Measurements from ENCODE around the gene ADGRD1. TPM values are rescaled to one million over a fixed set of nuclear protein-coding genes. Genes with fewer than 3 reads are reported as not detected.

ADGRD1 gene
- total RNA-seq, 1 donor, result 0.54 TPM

DNA sequence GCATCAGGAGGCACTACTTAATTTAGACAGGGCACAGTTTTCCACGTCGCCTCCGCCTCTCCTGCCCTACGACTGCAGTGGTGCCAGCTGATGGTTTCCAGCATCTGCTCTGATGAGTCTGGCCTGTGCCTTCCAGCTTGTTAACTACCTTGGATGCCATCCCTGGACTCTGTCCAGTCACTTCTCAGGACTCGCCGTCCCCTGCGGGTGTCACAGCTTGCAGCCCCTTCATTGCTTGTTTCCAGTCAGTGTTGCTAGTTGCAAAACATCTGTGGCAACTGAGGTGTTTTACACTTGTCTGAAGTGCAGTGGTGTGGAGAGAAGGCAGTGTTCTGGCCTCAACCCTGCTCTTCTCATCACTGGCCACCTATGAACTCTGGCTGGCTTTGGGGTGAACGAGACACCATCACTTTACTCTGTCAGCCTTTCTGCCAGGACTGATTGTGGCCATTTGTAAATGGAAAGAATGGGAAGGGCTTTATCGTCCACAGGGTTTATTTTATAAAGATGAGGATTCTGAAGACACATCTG, 8.3 kb downstream of the ADGRD1 start:
- no peak for DNase-seq (ENCODE audit: low read depth in 2 of 3, low spot score in 2 of 3)

DNA sequence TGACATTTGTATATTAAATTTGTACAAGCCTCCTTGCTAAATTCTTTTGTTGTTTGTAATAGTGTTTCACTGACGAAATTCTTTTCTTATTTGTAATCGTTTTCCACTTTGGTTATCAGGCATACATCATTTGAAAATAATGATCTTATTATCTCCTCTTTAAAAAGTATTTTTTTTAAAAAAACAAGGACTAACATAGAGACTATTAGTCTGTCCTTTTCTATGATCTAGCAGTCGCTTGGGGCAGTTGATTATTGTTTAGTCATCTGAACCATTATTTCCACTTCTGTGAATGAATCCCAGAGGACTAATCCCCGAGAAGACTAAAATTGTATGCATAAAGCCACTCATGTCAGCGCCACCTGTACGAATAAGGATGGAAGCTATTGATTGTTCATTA, 11.5 kb downstream of the ADGRD1 start:
- no peak for DNase-seq (ENCODE audit: low read depth in 2 of 3, low spot score in 2 of 3)

DNA sequence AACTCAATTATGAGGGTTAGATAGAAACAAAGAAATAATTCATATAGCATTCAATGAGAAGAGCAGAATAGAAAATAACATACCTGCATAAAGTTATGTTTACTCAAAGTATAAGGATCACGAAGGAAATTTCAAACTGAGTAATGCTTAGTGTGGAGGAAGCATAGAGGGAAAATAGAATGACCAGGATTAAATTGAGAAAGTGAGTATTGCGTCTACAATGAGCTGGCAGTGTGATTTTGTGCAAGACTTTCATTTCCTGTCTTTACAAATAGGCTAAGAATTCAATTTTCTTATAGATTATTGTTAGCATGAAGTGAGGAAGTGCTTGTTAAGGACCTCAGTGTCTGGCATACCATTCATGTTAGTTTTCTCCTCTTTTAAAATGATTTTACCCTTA, 12.0 kb downstream of the ADGRD1 start:
- DNase-seq (ENCODE audit: low read depth in 2 of 3, low spot score in 2 of 3), result no peak

DNA sequence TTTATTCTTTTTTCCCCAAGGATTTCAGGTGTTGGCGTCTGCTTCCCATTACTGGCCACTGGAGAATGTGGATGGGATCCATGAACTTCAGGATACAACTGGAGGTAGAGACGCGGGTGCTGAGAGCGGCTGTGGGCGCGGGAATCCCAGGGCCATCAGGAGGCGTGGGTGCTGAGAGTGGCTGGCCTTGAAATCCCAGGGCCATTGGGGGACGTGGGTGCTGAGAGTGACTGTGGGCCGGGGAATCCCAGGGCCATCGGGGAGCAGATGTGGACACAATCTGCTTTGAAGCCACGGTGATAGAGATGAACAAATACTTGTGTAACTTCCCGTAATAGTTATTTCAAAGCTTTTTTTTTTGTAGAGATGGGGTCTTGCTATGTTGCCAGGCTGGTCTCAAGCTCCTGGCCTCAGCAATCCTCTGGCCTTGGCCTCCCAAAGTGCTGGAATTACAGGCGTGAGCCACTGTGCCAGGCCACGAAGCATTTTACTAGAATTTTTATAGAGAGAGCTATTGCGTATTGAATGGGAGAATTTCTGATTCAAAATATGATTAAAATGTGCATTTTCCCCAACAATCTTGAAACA, 12.8 kb downstream of the ADGRD1 start:
- DNase-seq (ENCODE audit: low read depth in 2 of 3, low spot score in 2 of 3), result no peak

DNA sequence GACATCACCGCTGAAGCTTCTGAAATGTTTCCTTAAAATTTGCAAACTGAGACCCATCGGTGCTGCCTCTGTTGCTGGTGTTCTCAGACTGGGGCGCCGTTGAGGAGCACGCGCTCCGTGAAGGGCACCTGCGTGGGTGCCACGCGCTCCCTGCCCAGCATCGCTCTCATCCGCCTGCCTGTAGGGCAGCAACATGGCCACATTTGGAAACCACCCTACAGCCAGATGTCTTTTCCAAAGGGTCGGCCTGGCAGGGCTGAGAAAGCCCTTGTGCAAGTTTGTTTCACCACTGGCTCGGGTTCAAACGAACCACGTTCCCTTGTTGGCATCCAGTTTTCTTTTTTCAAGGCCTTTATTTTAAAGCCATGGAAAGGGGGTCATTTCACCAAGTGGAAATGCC, 13.9 kb downstream of the ADGRD1 start:
- no peak for DNase-seq (ENCODE audit: low read depth in 2 of 3, low spot score in 2 of 3)

DNA sequence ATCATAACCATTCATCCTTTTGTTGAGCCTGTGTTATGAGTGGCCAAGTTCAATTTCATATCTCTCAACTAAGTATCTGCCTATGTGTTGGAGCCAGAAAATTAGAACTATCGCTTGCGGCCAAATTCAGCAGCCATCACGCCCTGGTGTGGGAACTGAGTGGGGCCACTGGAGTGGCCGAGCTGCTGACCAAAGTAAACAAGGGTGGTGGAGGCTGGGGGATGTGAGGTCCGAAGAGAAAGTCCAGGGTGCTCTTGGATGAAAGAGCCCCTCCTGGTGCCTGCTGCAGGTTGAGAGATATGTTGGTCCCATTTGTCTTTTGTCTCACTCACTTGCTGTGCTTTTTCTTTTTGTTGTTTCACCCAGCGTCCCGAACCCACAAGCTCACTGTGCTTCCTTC, 14.9 kb downstream of the ADGRD1 start:
- DNase-seq (ENCODE audit: low read depth in 2 of 3, low spot score in 2 of 3), result no peak

DNA sequence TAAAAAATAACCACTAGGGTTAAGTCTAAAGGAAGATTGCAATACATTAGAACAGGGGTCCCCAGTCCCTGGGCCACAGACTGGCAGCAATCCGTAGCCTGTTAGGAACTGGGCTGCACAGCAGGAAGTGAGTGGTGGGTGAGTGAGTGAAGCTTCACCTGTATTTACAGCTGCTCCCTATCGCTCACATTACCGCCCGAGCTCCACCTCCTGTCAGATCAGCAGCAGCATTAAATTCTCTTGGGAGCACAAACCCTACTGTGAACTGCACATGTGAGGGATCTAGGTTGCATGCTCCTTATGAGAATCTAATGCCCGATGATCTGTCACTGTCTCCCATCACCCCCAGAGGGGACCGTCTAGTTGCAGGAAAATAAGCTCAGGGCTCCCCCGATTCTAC, 15.5 kb downstream of the ADGRD1 start:
- no peak for DNase-seq (ENCODE audit: low read depth in 2 of 3, low spot score in 2 of 3)

DNA sequence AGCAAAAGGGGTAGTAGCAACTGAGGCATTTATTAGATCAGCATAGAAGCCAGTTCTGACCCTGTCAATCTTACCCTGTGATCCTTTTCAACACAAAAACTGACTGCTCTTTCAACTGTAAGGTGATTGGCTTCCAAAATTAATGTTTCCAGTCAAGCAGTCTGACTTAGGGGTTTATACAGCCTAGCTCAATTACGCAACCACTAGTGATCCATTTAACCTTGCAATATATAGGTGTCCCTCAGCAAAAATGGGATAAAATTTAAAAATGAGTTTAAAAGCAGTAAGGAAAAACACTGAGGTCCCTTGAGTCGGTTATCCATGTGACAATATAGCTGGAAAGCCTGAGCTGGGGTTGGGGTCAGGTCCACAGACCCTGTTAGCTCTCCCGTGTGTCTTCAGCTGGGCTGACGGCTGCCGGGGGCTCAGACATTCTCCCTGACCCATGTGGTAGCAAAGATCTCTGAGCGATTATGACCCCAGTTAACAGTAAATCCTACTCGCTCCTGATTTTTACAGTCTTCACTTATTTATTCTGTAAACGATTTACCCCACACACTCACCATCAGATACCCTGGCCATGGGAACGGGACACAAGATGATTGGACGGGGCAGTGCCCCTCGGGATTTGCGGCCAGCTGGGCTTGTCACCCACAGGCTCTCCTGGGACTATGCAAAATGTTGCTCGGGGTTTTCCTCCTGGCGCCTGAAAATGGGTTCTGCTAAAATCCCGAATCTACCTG, 16.6 kb downstream of the ADGRD1 start:
- DNase-seq (ENCODE audit: low read depth in 2 of 3, low spot score in 2 of 3), result no peak

DNA sequence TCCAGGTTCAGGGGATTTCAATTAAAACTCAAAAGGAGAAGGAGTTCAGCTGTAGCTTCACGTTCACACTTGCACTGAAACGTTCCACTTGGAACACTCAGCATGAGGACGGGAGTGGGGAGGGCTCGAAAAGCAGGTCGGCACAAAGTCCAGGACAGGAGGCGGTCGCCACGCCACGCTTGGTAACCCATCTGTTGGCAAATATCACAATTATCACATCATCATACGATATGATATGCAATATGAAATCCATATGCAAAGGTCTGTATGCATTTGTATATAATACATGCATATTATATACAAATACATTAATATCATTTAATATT, 17.2 kb downstream of the ADGRD1 start:
- DNase-seq (ENCODE audit: low read depth in 2 of 3, low spot score in 2 of 3), result no peak

DNA sequence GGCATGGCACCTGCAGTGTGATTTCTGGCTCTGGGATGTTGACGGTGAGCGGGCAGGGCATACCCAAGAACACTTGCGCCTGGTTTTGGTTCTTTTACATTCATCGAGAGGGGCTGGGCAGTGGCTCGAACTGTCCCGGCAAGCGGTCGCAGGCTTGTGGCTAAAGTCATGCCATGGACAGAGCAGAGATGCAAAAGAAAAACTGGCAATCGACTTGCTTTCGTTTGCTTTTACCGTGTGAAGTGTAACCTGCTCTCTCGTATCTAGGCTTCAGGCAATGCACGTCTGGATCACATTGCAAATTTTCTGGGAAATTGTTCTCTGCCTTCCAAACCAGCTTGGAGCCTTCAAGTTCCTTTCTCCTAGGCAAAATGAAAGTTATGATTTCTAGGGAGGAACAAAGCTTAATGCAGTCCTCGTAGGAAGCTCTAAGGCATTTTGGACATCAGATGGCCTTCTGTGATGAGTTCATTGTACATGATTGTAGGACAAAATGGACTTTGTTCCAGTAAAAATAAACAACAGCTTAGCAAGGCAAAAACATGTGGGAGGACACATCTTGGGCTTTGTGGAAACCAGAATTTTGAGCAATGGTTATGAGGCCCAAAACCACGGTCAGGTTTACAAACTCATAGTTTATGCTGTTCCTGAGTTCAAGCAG, 18.3 kb downstream of the ADGRD1 start:
- DNase-seq (ENCODE audit: low read depth in 2 of 3, low spot score in 2 of 3), result no peak

DNA sequence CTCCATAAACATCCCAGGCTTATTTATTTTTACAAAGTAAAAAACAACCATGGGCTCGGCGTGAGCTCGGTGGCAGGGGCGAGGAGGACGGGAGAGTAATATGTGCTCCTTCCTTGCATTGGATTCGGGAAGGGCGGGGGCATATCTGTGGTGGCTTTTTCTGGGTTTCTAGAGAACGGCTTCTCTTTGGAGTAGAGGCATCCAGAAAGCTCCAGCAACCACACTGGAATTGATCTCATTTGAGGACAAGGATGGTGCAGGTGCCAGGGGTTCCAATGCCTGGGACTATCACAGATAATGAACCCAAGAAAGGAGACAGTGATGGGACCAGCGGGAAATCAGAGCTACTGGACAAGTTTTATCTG, 18.9 kb downstream of the ADGRD1 start:
- DNase-seq (ENCODE audit: low read depth in 2 of 3, low spot score in 2 of 3), result no peak

DNA sequence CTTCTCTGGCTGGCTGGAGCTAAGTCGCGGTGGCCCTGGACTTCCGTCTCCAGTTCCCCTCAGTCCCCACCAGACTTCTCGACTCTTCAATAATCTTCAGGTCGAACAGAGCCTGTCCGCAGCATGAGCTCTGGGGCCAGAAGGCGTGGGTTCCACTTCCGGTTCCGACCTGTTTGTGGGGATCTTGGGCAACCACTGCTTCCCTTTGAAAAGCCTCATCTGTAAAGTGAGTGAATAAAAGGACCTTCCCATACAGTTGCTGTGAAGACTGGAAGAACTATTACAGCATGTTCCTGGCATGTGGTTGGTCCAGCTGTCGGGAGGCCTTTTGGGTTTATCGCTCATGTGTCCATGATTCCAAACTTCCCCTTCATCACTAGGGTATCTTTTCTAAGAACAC, 19.4 kb downstream of the ADGRD1 start:
- DNase-seq (ENCODE audit: low read depth in 2 of 3, low spot score in 2 of 3), result no peak

DNA sequence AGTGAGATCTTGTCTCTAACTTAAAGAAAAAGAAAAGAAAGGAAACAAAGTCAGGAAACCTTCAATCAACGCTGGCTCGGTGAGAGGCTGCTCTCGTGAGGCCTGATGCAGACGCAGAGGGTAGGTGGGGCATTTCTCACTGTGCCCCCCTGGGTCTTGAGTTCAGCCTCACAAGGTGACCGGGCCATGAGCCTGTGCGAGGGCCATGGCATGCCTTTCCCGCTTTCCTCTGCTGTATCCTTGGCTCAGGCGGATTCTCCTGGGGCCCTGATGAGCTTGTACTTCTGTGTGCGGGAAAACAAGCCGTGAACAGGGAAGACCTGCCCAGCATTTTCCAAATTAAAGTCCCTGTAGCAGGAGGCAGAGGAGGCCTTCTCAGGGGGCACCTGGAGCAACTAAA, 20.2 kb downstream of the ADGRD1 start:
- no peak for DNase-seq (ENCODE audit: low read depth in 2 of 3, low spot score in 2 of 3)

DNA sequence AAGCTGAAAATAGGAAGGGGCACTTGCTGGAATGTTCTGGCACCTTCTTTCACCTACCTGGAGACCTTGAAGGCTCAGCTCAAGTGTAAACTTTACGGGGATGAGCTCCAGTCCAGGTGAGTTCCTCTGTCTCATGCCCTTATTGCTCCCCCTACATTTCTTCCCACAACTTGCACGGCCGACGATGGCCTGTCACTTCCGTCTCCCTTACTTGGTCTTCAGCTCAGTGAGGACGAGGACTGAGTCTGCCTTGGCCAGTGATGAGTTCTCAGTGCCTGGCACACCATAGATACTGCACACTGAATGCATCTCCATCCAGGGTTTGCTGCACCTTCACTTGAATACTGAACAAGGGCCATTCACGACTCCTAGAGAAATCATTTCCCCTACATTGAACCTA, 21.4 kb downstream of the ADGRD1 start:
- no peak for DNase-seq (ENCODE audit: low read depth in 2 of 3, low spot score in 2 of 3)

DNA sequence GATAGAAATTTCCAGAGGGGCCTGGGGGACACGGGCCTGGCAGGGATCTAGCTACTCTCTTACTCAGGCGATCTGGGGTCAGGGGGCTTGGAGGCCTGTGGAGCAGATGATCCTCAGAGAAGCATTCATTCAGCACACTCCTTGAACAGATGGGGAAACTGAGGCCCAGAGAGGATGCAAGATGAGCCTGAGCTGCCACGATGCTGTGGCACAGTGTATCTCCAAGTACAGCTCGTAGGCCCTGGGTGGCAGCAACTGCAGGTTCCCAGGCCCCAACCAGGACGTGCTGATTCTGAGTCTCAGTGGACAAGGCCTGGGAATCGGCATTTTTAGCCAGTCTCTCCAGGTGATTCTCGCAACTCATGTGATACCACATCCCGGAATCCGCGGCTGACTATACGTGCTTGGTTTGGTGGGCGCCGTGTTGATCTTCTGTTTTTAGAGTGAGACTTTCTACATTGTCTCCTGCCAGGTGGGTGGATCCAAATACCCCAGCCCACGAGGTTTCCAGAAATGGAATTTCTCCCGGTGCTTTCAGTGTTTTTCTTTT, 22.5 kb downstream of the ADGRD1 start:
- DNase-seq (ENCODE audit: low read depth in 2 of 3, low spot score in 2 of 3), result no peak

DNA sequence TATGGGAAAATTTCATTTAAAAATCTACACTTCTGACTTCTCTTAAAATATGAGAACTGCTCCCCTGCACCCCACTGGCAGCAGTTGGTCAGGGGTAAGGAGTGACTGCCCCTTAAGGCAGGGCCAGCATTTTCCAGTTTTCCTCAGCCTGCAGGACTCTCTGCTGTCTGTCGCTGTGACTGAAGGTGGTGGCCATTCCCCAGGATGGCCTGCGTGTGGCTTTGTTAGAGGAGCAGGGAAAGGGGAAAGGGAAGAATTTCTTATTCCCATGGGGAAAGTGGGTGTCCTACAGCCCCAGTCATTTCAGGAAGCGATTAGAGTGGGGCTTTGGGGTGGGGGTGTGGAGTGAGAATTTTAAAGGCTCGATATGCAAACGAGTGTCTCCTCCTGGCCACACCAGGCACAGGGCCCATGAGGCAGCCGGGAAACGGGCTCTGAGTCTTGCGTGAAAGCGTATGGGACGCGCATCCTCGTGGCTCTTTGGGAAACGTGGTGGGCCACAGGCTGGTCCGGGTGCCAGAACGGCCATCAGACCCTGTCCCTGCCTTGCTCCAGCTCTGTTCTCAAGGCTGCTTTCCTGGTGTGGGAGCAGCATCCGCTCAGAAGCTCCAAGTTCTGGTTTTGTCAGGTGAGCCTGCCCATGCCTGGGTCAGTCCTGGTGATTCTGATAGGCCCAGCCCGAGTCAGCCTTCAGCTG, 23.5 kb downstream of the ADGRD1 start:
- no peak for DNase-seq (ENCODE audit: low read depth in 2 of 3, low spot score in 2 of 3)

DNA sequence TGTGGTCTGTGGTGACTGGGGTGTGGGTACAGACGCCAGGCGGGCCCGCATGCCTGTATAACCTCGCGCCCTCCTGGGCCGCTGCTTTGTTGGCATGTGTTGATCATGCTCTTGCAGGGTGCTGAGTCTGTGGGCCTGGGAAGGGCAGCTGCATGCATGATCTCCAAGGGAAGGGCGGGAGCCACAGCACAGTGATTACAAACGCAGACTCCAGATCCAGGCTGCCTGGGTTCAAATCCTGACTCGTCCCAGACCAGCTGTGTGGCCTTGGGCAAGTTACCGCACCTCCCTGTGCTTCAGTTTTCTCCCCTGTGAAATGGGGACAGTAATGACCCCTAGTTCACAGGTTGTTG, 24.0 kb downstream of the ADGRD1 start:
- DNase-seq (ENCODE audit: low read depth in 2 of 3, low spot score in 2 of 3), result no peak

DNA sequence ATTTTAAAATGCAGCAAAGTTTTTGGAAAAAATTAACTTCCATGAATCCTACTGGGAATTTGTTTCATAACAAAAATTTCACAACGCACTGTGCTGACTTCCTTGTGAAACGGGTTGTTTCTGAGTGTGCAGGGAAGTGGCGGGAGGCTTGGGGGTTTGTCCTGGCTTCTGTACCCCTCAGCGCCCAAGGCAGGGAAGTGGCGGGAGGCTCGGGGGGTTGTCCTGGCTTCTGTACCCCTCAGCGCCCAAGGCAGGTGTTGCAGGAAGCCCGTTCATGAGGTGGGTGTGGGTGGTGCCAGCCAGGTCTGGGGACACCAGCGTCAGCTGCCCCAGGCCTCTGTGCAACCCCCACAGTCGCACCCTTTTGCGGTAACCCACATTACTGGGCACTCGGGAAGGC, 25.1 kb downstream of the ADGRD1 start:
- DNase-seq (ENCODE audit: low read depth in 2 of 3, low spot score in 2 of 3), result no peak

DNA sequence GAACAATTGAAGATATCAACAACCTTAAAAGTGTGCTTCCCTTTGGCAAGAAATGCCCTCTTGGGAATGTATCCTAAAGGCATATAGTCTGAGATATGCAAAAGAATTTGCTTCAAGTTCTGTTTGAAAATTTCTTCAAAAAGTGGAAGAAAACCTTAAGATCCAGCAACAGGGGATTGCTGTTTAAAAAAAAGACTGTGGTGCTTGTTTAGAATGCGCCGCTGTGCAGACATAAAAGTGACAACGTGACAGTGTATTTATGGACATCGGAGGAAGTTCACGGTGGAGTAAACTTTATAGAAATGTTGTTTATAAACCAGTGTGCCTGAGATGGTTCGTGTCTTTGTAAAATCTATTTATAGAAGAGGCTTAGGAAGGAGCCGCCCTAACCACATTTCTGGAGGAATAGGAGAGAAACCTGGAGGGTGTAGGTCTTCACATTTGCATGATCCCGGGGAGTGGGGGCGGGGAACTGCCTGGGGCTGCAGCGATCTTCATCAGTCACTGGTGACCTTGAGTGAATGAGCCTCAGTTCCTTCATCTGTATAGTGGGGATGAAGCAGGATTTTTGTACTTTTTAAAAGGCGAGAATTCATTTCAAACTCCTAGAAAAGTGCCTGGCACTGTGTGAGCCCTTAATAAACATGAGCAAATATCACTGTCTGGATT, 27.5 kb downstream of the ADGRD1 start:
- DNase-seq (ENCODE audit: low read depth in 2 of 3, low spot score in 2 of 3), result no peak

DNA sequence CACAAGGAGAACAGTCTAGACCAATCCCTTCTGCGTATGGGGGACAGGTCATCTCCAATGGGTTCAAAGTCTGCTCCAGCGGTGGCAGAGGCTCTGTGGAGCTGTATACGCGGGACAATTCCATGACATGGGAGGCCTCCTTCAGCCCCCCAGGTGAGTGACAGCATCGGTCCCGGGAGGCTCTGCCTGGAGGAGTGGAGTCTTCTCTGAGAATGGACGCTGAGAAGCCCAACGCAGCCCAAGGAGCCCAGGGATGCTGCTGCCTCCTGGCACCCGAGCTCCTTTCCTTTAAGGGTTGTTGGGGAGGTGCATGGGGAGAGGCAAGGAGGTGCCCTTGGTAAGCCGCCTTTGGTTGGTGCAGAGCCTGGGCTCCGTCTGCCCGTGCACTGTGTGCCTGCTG, 28.2 kb downstream of the ADGRD1 start:
- DNase-seq (ENCODE audit: low read depth in 2 of 3, low spot score in 2 of 3), result no peak
